Activated CD8-positive, alpha-beta memory T cell treated with anti-CD3 and anti-CD28 coated beads, Interleukin-2, amount 10 ng/mL, durations not matched to agents 7 days and 5 days (primary cell): ENCODE data around the gene VPS18. TPM values are rescaled to one million over a fixed set of nuclear protein-coding genes. Genes with fewer than 3 reads are reported as not detected.

Experiments used
- ATAC-seq: fragments of 150-1000 bp; cut with Tn5 transposase; one replicate; pipeline ENCODE4 v1.10.0; 2021; ENCODE audit warnings: moderate library complexity
- CTCF ChIA-PET: fragments of 350-600 bp; sonication (Branson Sonifier 250); formaldehyde crosslinking; loops from one replicate; lab custom pipeline; 2021; ENCODE audit warnings: antibody characterized with exemption; lab: Charles Lee
- DNase-seq: peaks from one replicate; pipeline ENCODE4 v3.0.0-alpha.2; 2020
- H3K27ac Mint-ChIP-seq: one replicate; pipeline ENCODE4 v1.8.0; 2021; ENCODE audit warnings: mild to moderate bottlenecking, mixed read lengths
- H3K27me3 Mint-ChIP-seq: one replicate; pipeline ENCODE4 v1.8.0; 2021; ENCODE audit warnings: mixed read lengths
- H3K36me3 Mint-ChIP-seq: one replicate; pipeline ENCODE4 v1.8.0; 2021; ENCODE audit warnings: mild to moderate bottlenecking, mixed read lengths
- H3K4me1 Mint-ChIP-seq: one replicate; pipeline ENCODE4 v1.8.0; 2021; ENCODE audit warnings: mixed read lengths
- H3K4me3 Mint-ChIP-seq: one replicate; pipeline ENCODE4 v1.8.0; 2021; ENCODE audit warnings: mild to moderate bottlenecking, moderate library complexity, mixed read lengths
- H3K9me3 Mint-ChIP-seq: one replicate; pipeline ENCODE4 v1.8.0; 2022; ENCODE audit warnings: low read depth, mixed read lengths
- total RNA-seq, 2 experiments: library from RNA; stranded (reverse); gene quantifications; one replicate each; pipeline ENCODE4 v1.2.3, GENCODE V29; 2021

Gene VPS18
- total RNA-seq, 2 experiments from 2014 or later, result 16.9 to 19.5 TPM

- Mint-ChIP-seq H3K27ac (peak overlapping the region; percentile 58), H3K27me3 (no peaks in the 10 kb centered on the region), H3K9me3 (no peaks in the 10 kb centered on the region), H3K36me3 (peaks cover 8% of the 10 kb centered on the region), H3K4me3 (peak overlapping the region; percentile 64), H3K4me1 (peaks cover 28% of the 10 kb centered on the region)
- CTCF ChIA-PET, result interaction anchor here (0.7 to 10.7 kb wide), 22 partner anchors 9 to 378 kb away, joined by 3 to 102 read pairs (median 5); partner anchors contain the start of genes CHAC1 and VPS18
- DNase-seq (peak; percentile 62), ATAC-seq (peak; percentile 21)
Observed at GRCh38 chr15:40906991-40907802, 12.9 kb downstream of the VPS18 start.

GRCh38 chr15:40908095-40908494 is 13.8 kb downstream of the VPS18 start:
- Mint-ChIP-seq H3K9me3 (no peaks in the 10 kb centered on the region), H3K4me3 (no peak overlapping the region)
- no peak for DNase-seq

GRCh38 chr15:40909662-40910630 is 15.7 kb downstream of the VPS18 start:
- Mint-ChIP-seq H3K36me3 (no peaks in the 10 kb centered on the region), H3K27ac (no peak overlapping the region), H3K9me3 (no peaks in the 10 kb centered on the region), H3K4me3 (no peak overlapping the region), H3K27me3 (no peaks in the 10 kb centered on the region), H3K4me1 (peaks cover 11% of the 10 kb centered on the region)
- DNase-seq (no peak), ATAC-seq (no peak)
- CTCF ChIA-PET, result interaction anchor here (1.1 to 10.7 kb wide), 5 partner anchors 14 to 51 kb away, joined by 3 to 102 read pairs (median 4); partner anchors contain the start of gene VPS18

More at GRCh38 chr15:40908095-40908494, 13.8 kb downstream of the VPS18 start:
- peaks cover 22% of the 10 kb centered on the region for H3K4me1 Mint-ChIP-seq
- no peaks in the 10 kb centered on the region for H3K27me3 Mint-ChIP-seq
- no peak for ATAC-seq
- H3K36me3 Mint-ChIP-seq, result peaks cover 6% of the 10 kb centered on the region
- no peak overlapping the region for H3K27ac Mint-ChIP-seq
- CTCF ChIA-PET, result interaction anchor here (1.5 to 10.7 kb wide), 8 partner anchors 11 to 280 kb away, joined by 6 to 102 read pairs (median 40); partner anchors contain the start of gene VPS18

GRCh38 chr15:40911141-40911540 is 16.9 kb downstream of the VPS18 start:
- Mint-ChIP-seq H3K4me3 (no peak overlapping the region), H3K36me3 (no peaks in the 10 kb centered on the region), H3K9me3 (no peaks in the 10 kb centered on the region), H3K27ac (no peak overlapping the region), H3K4me1 (peaks cover 11% of the 10 kb centered on the region), H3K27me3 (no peaks in the 10 kb centered on the region)
- CTCF ChIA-PET, result interaction anchor here (0.5 to 10.7 kb wide), 6 partner anchors 8 to 289 kb away, joined by 3 to 102 read pairs (median 4); partner anchors contain the start of gene VPS18
- no peak for ATAC-seq
- DNase-seq, result no peak

GRCh38 chr15:40911693-40912092 is 17.4 kb downstream of the VPS18 start:
- CTCF ChIA-PET, result interaction anchor here (0.5 to 10.7 kb wide), 6 partner anchors 9 to 288 kb away, joined by 3 to 102 read pairs (median 4); partner anchors contain the start of gene VPS18
- no peak overlapping the region for H3K27ac Mint-ChIP-seq
- H3K4me3 Mint-ChIP-seq, result no peak overlapping the region
- H3K9me3 Mint-ChIP-seq, result no peaks in the 10 kb centered on the region
- DNase-seq (no peak), ATAC-seq (no peak)
- peaks cover 2% of the 10 kb centered on the region for H3K27me3 Mint-ChIP-seq
- H3K4me1 Mint-ChIP-seq, result peaks cover 8% of the 10 kb centered on the region
- H3K36me3 Mint-ChIP-seq, result no peaks in the 10 kb centered on the region

GRCh38 chr15:40912478-40912877 is 18.2 kb downstream of the VPS18 start:
- Mint-ChIP-seq H3K36me3 (no peaks in the 10 kb centered on the region), H3K27me3 (peaks cover 2% of the 10 kb centered on the region)

GRCh38 chr15:40914013-40914412 is 19.8 kb downstream of the VPS18 start:
- peaks cover 2% of the 10 kb centered on the region for H3K27me3 Mint-ChIP-seq
- no peaks in the 10 kb centered on the region for H3K4me1 Mint-ChIP-seq
- no peak overlapping the region for H3K27ac Mint-ChIP-seq
- no peak for ATAC-seq
- DNase-seq, result no peak
- CTCF ChIA-PET, result interaction anchor here (1.0 kb wide), 1 partner anchor 28 kb away, joined by 3 read pairs; no protein-coding TSS in a partner anchor
- H3K36me3 Mint-ChIP-seq, result no peaks in the 10 kb centered on the region
- H3K9me3 Mint-ChIP-seq, result no peaks in the 10 kb centered on the region
- no peak overlapping the region for H3K4me3 Mint-ChIP-seq

More at GRCh38 chr15:40912478-40912877, 18.2 kb downstream of the VPS18 start:
- no peak for DNase-seq
- ATAC-seq, result no peak
- no peak overlapping the region for H3K4me3 Mint-ChIP-seq
- no peak overlapping the region for H3K27ac Mint-ChIP-seq
- peaks cover 2% of the 10 kb centered on the region for H3K4me1 Mint-ChIP-seq
- H3K9me3 Mint-ChIP-seq, result no peaks in the 10 kb centered on the region
- CTCF ChIA-PET, result interaction anchor here (1.5 to 10.7 kb wide), 2 partner anchors 11 to 17 kb away, joined by 3 to 102 read pairs; partner anchors contain the start of gene VPS18

GRCh38 chr15:40914486-40914885 is 20.2 kb downstream of the VPS18 start:
- H3K27me3 Mint-ChIP-seq, result peaks cover 2% of the 10 kb centered on the region
- CTCF ChIA-PET, result interaction anchor here (0.9 to 1.1 kb wide), 3 partner anchors 20 to 274 kb away, joined by 3 read pairs; partner anchors contain the start of gene VPS18
- no peaks in the 10 kb centered on the region for H3K9me3 Mint-ChIP-seq
- H3K4me3 Mint-ChIP-seq, result no peak overlapping the region
- ATAC-seq (no peak), DNase-seq (no peak)
- no peaks in the 10 kb centered on the region for H3K4me1 Mint-ChIP-seq
- no peak overlapping the region for H3K27ac Mint-ChIP-seq
- no peaks in the 10 kb centered on the region for H3K36me3 Mint-ChIP-seq

- H3K4me1 Mint-ChIP-seq, result no peaks in the 10 kb centered on the region
Observed at GRCh38 chr15:40915116-40915661, 20.9 kb downstream of the VPS18 start.

GRCh38 chr15:40915679-40916078 is 21.4 kb downstream of the VPS18 start:
- no peak for ATAC-seq
- Mint-ChIP-seq H3K9me3 (no peaks in the 10 kb centered on the region), H3K36me3 (no peaks in the 10 kb centered on the region), H3K27me3 (peaks cover 2% of the 10 kb centered on the region), H3K4me1 (no peaks in the 10 kb centered on the region), H3K4me3 (no peak overlapping the region), H3K27ac (no peak overlapping the region)
- DNase-seq, result no peak
- CTCF ChIA-PET, result interaction anchor here (1.0 to 1.4 kb wide), 3 partner anchors 11 to 269 kb away, joined by 3 to 4 read pairs (median 3); no protein-coding TSS in a partner anchor

More at GRCh38 chr15:40915116-40915661, 20.9 kb downstream of the VPS18 start:
- DNase-seq, result no peak
- no peaks in the 10 kb centered on the region for H3K9me3 Mint-ChIP-seq
- no peaks in the 10 kb centered on the region for H3K36me3 Mint-ChIP-seq
- H3K27ac Mint-ChIP-seq, result no peak overlapping the region
- no peak overlapping the region for H3K4me3 Mint-ChIP-seq
- CTCF ChIA-PET, result interaction anchor here (0.6 to 1.1 kb wide), 6 partner anchors 11 to 421 kb away, joined by 3 to 4 read pairs (median 3); partner anchors contain the start of gene VPS18
- peaks cover 2% of the 10 kb centered on the region for H3K27me3 Mint-ChIP-seq
- no peak for ATAC-seq

- ATAC-seq, result no peak
- Mint-ChIP-seq H3K4me3 (no peak overlapping the region), H3K36me3 (no peaks in the 10 kb centered on the region), H3K27ac (no peak overlapping the region), H3K27me3 (peaks cover 2% of the 10 kb centered on the region), H3K9me3 (no peaks in the 10 kb centered on the region), H3K4me1 (no peaks in the 10 kb centered on the region)
- CTCF ChIA-PET, result interaction anchor here (0.9 to 5.6 kb wide), 3 partner anchors 13 to 104 kb away, joined by 3 to 31 read pairs (median 5); no protein-coding TSS in a partner anchor
- no peak for DNase-seq
Observed at GRCh38 chr15:40917585-40917984, 23.3 kb downstream of the VPS18 start.

GRCh38 chr15:40918146-40918798 is 24.0 kb downstream of the VPS18 start:
- Mint-ChIP-seq H3K27me3 (peaks cover 2% of the 10 kb centered on the region), H3K27ac (no peak overlapping the region), H3K9me3 (no peaks in the 10 kb centered on the region), H3K4me3 (no peak overlapping the region), H3K36me3 (no peaks in the 10 kb centered on the region), H3K4me1 (no peaks in the 10 kb centered on the region)
- no peak for ATAC-seq
- CTCF ChIA-PET, result interaction anchor here (0.9 to 5.6 kb wide), 4 partner anchors 13 to 103 kb away, joined by 3 to 31 read pairs (median 4); no protein-coding TSS in a partner anchor
- no peak for DNase-seq
